ENCODE results near the gene APC. TPM values are rescaled to one million over a fixed set of nuclear protein-coding genes. Genes with fewer than 3 reads are reported as not detected.

APC gene
- total and polyA plus RNA-seq, 2 donors (not counting 1 experiment from before 2014, with no cell fraction given): 8.1 to 55.8 TPM

- Histone ChIP-seq H4K20me1 (ENCODE audit: control insufficient read depth, insufficient read depth, low read length, poor library complexity, severe bottlenecking) (no peaks in the 10 kb centered on the region), H3K4me3 (ENCODE audit: control extremely low read depth in 1 of 5, extremely low read depth in 1 of 5, insufficient read depth in 1 of 5, low read depth in 2 of 5, low read length in 4 of 5) (no peak overlapping the region), H3K4me2 (replicated peaks; ENCODE audit: low read depth, low read length, poor library complexity, severe bottlenecking) (no peak overlapping the region), H3K27ac (ENCODE audit: low read length in 2 of 2) (no peak overlapping the region), H2AFZ (ENCODE audit: insufficient read depth, low read depth, low read length, poor library complexity, severe bottlenecking) (no peak overlapping the region), H3K27me3 (replicated peaks in 1 of 4; ENCODE audit: control extremely low read depth in 1 of 4, control insufficient read depth in 3 of 4, insufficient read depth in 4 of 4, low read length in 3 of 4) (no peaks in the 10 kb centered on the region), H3K9ac (ENCODE audit: low read length) (no peak overlapping the region), H3K79me2 (ENCODE audit: control insufficient read depth, insufficient read depth, low read length) (no peaks in the 10 kb centered on the region), H3K36me3 (replicated peaks in 1 of 2; ENCODE audit: control extremely low read depth in 1 of 2, control insufficient read depth in 1 of 2, extremely low read depth in 1 of 2, insufficient read depth in 2 of 2, low read length in 1 of 2) (peaks cover 4 to 28% of the 10 kb centered on the region in 2 experiments), H3K4me1 (ENCODE audit: control insufficient read depth in 2 of 2, insufficient read depth in 2 of 2, low read length in 2 of 2) (no peaks in the 10 kb centered on the region), H3K9me3 (ENCODE audit: control extremely low read depth in 1 of 3, control insufficient read depth in 2 of 3, insufficient read depth in 1 of 3, low read length in 2 of 3) (no peaks in the 10 kb centered on the region)
- ChIA-PET CTCF (interaction anchor here (0.7 kb wide), 1 partner anchor 260 kb away, joined by 3 read pairs; no protein-coding TSS in a partner anchor), POLR2A (no interaction called here)
- Mint-ChIP-seq H3K4me1 (peaks cover 7% of the 10 kb centered on the region), H3K27me3 (no peaks in the 10 kb centered on the region), H3K27ac (no peak overlapping the region), H3K4me3 (no peak overlapping the region), H3K9me3 (ENCODE audit: insufficient read depth) (no peaks in the 10 kb centered on the region)
- intact Hi-C loops (cut with micrococcal nuclease): no loop called here
- DNase-seq (no peak), ATAC-seq (ENCODE audit: low read depth) (no peak)
- TF ChIP-seq EZH2 (IDR thresholded peaks at IDR 0.05; ENCODE audit: borderline replicate concordance, insufficient read depth, low read depth, low read length, poor library complexity, severe bottlenecking): no peak
- no peak for TF ChIP-seq CTCF (IDR thresholded peaks at IDR 0.05)
- WGBS (ENCODE audit: insufficient coverage): no CpG with 5 or more reads among the region's 1 CpG
Measured at GRCh38 chr5:112812549-112812948, 74.9 kb downstream of the APC start.

GRCh38 chr5:112820246-112820645 lies 82.6 kb downstream of the APC start:
- Mint-ChIP-seq H3K4me3 (no peak overlapping the region), H3K4me1 (peaks cover 17% of the 10 kb centered on the region), H3K9me3 (ENCODE audit: insufficient read depth) (no peaks in the 10 kb centered on the region), H3K27ac (no peak overlapping the region), H3K27me3 (no peaks in the 10 kb centered on the region)
- Histone ChIP-seq H3K27ac (ENCODE audit: low read length in 2 of 2) (no peak overlapping the region), H2AFZ (ENCODE audit: insufficient read depth, low read depth, low read length, poor library complexity, severe bottlenecking) (no peak overlapping the region), H3K4me3 (ENCODE audit: control extremely low read depth in 1 of 5, extremely low read depth in 1 of 5, insufficient read depth in 1 of 5, low read depth in 2 of 5, low read length in 4 of 5) (no peak overlapping the region), H3K36me3 (replicated peaks in 1 of 2; ENCODE audit: control extremely low read depth in 1 of 2, control insufficient read depth in 1 of 2, extremely low read depth in 1 of 2, insufficient read depth in 2 of 2, low read length in 1 of 2) (peaks cover 0 to 50% of the 10 kb centered on the region in 2 experiments), H4K20me1 (ENCODE audit: control insufficient read depth, insufficient read depth, low read length, poor library complexity, severe bottlenecking) (no peaks in the 10 kb centered on the region), H3K9ac (ENCODE audit: low read length) (no peak overlapping the region), H3K4me1 (ENCODE audit: control insufficient read depth in 2 of 2, insufficient read depth in 2 of 2, low read length in 2 of 2) (peaks cover 0 to 5% of the 10 kb centered on the region in 2 donors), H3K4me2 (replicated peaks; ENCODE audit: low read depth, low read length, poor library complexity, severe bottlenecking) (no peak overlapping the region), H3K79me2 (ENCODE audit: control insufficient read depth, insufficient read depth, low read length) (no peaks in the 10 kb centered on the region), H3K27me3 (replicated peaks in 1 of 4; ENCODE audit: control extremely low read depth in 1 of 4, control insufficient read depth in 3 of 4, insufficient read depth in 4 of 4, low read length in 3 of 4) (no peaks in the 10 kb centered on the region), H3K9me3 (ENCODE audit: control extremely low read depth in 1 of 3, control insufficient read depth in 2 of 3, insufficient read depth in 1 of 3, low read length in 2 of 3) (no peaks in the 10 kb centered on the region)
- ATAC-seq (ENCODE audit: low read depth) (no peak), DNase-seq (no peak)
- WGBS (ENCODE audit: insufficient coverage): no CpG with 5 or more reads among the region's 1 CpG
- ChIA-PET POLR2A (no interaction called here), CTCF (no interaction called here)
- TF ChIP-seq CTCF (IDR thresholded peaks at IDR 0.05): no peak
- no peak for TF ChIP-seq EZH2 (IDR thresholded peaks at IDR 0.05; ENCODE audit: borderline replicate concordance, insufficient read depth, low read depth, low read length, poor library complexity, severe bottlenecking)
- intact Hi-C loops (cut with micrococcal nuclease): loop anchor here (5.0 kb wide), 1 partner anchor 33 kb away; no protein-coding TSS in a partner anchor

All from B cell (primary cell).